Suprapubic skin (tissue), 4 donors: ENCODE results near the gene CHSY1. TPM values are rescaled to one million over a fixed set of nuclear protein-coding genes. Genes with fewer than 3 reads are reported as not detected.

Experiments used
- DNase-seq, 2 donors: peaks; one replicate each; pipeline ENCODE4 v3.0.0-alpha.2; 2019; ENCODE audit warnings: low spot score in 2 of 2
- H3K27ac ChIP-seq: fragments of 200-600 bp; sonication (generic); one replicate; pipeline ENCODE4 v1.5.1; 2019
- H3K27me3 ChIP-seq: fragments of 200-600 bp; sonication (generic); one replicate; pipeline ENCODE4 v1.5.1; 2019
- H3K36me3 ChIP-seq: fragments of 200-600 bp; sonication (generic); one replicate; pipeline ENCODE4 v1.5.1; 2019
- H3K4me1 ChIP-seq: fragments of 200-600 bp; sonication (generic); one replicate; pipeline ENCODE4 v1.5.1; 2019
- H3K4me3 ChIP-seq: fragments of 200-600 bp; sonication (generic); one replicate; pipeline ENCODE4 v1.5.1; 2019; ENCODE audit warnings: mild to moderate bottlenecking
- H3K9me3 ChIP-seq: fragments of 200-600 bp; sonication (generic); one replicate; pipeline ENCODE4 v1.5.1; 2019
- EP300 ChIP-seq: sonication (generic); formaldehyde crosslinking; IDR thresholded peaks from one replicate; pipeline ENCODE4 v1.6.1; 2017; ENCODE audit warnings: antibody characterized with exemption
- POLR2A ChIP-seq, 2 donors: fragments of 450-650 bp; IDR thresholded peaks; one replicate each; pipeline ENCODE4 v1.6.1; 2017; ENCODE audit warnings: antibody characterized with exemption in 2 of 2, mild to moderate bottlenecking in 2 of 2, moderate library complexity in 2 of 2
- POLR2AphosphoS5 ChIP-seq, 3 donors: sonication (generic); formaldehyde crosslinking; IDR thresholded peaks; one replicate each; pipeline ENCODE4 v1.6.1; 2017; ENCODE audit warnings: antibody characterized with exemption in 3 of 3
- WGBS: methylation state at CpG from one replicate; pipeline ENCODE4 v1.1.5; 2018; 5-methylcytosine and 5-hydroxymethylcytosine counted together
- total RNA-seq, 4 donors: library from RNA; depleted of rRNA; stranded (reverse); fragments of >200 nt; gene quantifications; one replicate each; pipeline ENCODE4 v1.1.0, GENCODE V29; 2016
- TF ChIP-seq, protein P1 (sequence below), 2 donors: fragments of 200-600 bp in 1 of 2; fragments of 450-650 bp in 1 of 2; sonication (generic) in 1 of 2; IDR thresholded peaks; one replicate each; pipeline ENCODE4 v1.5.1; 2016 to 2019; ENCODE audit warnings: antibody characterized with exemption in 2 of 2, mild to moderate bottlenecking in 1 of 2, moderate library complexity in 1 of 2

The CHSY1 gene
- total RNA-seq, 4 donors from 2014 or later = 29.7 to 39.6 (median 30.5) TPM

DNA sequence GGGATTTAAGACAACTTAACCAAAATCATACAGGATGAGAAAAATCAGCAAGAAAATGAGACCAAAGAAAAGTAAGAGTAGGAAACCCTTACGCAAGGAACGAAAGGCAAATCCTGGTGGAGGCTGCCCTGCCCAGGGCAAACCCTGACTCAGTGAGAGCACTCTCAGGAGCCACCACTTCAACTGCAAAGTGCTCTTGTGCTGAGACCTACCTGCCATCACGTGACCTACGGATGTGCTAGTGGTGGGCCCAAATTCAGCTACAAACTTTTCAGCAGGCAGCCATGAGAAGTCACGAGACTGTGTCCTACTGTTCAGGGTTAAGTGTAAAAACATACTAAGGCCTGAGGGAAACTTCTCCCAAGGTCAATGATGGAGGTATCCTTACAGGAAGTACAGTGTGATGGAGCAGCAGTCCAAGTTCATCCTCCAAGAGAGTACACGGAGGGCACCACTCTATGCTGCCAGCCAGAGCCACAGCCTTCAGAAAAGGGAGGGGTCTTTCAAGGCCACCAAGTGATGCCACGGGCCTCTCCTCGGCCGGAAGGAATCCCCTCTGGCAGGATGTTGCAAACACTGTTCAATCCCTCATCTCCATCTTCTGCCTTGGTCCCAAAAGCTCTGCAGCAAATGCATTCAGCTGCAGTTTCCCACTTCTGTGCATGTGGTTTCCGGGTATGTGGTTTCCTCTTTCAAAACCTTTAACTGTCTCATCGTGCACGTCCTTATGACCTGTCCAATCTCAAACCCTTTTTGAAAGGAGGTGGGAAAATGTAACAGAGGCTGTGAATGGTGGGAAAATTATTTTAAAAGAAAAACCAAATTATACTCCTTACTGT, 9.5 kb downstream of the CHSY1 start:
- no peak for DNase-seq
- H3K4me1 ChIP-seq = peaks cover 74% of the 10 kb centered on the region
- H3K27ac ChIP-seq = peak overlapping the region; percentile 33
- WGBS = 51% methylated on average over 12 of the region's 12 CpGs
- no peak overlapping the region for H3K4me3 ChIP-seq
- no peaks in the 10 kb centered on the region for H3K9me3 ChIP-seq
- H3K36me3 ChIP-seq = no peaks in the 10 kb centered on the region
- no peaks in the 10 kb centered on the region for H3K27me3 ChIP-seq
- TF ChIP-seq POLR2AphosphoS5 (IDR thresholded peaks at IDR 0.05) (no peak), EP300 (no peak), POLR2A (IDR thresholded peaks at IDR 0.05) (no peak)
- TF ChIP-seq, protein P1, sequence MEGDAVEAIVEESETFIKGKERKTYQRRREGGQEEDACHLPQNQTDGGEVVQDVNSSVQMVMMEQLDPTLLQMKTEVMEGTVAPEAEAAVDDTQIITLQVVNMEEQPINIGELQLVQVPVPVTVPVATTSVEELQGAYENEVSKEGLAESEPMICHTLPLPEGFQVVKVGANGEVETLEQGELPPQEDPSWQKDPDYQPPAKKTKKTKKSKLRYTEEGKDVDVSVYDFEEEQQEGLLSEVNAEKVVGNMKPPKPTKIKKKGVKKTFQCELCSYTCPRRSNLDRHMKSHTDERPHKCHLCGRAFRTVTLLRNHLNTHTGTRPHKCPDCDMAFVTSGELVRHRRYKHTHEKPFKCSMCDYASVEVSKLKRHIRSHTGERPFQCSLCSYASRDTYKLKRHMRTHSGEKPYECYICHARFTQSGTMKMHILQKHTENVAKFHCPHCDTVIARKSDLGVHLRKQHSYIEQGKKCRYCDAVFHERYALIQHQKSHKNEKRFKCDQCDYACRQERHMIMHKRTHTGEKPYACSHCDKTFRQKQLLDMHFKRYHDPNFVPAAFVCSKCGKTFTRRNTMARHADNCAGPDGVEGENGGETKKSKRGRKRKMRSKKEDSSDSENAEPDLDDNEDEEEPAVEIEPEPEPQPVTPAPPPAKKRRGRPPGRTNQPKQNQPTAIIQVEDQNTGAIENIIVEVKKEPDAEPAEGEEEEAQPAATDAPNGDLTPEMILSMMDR (IDR thresholded peaks at IDR 0.05) = no peak

DNA sequence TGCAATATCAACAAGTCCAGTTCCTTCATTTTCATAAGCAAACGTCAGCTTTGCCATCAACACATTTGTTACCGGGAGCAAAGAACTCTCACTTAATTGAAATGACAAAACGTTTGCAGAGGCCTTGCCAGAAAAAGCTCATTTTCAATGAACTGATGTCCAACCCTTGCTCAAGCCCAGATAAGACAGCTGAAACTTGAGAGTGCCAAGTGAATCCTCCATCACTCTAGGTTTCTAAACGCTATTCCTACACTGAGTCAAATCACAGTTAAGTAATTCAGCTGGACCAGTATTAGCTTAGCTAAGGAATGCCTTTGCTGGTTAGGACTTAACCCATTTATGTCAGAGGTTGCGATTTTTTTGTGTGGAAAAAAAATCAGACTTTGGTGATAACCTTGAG, 11.5 kb downstream of the CHSY1 start:
- no peaks in the 10 kb centered on the region for H3K9me3 ChIP-seq
- WGBS = 48% methylated on average over 5 of the region's 5 CpGs
- H3K4me1 ChIP-seq = peaks cover 54% of the 10 kb centered on the region
- no peak for DNase-seq
- TF ChIP-seq POLR2AphosphoS5 (IDR thresholded peaks at IDR 0.05) (peak in 1 of 3 donors; percentile 47), POLR2A (IDR thresholded peaks at IDR 0.05) (no peak)
- no peaks in the 10 kb centered on the region for H3K27me3 ChIP-seq
- no peak overlapping the region for H3K27ac ChIP-seq
- H3K4me3 ChIP-seq = no peak overlapping the region
- no peaks in the 10 kb centered on the region for H3K36me3 ChIP-seq

DNA sequence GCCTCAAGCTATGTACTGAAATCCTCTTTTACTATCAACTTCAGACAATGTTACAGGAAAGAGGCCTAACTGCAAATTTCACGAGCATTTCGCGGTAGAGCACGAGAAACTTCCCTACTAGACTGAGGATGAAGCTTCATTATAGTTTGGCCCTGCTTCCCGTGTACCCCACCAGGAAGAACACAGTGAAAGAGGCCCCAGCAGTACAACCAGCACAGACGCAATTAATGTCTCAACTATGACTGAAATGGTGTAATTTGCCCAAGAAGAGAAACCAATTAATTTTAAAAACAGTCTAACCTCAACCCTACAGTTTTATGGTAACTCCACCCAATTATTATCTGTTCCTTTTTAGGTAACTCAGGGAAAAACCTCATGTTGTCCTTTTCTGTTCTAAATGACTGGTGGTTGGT, 12.1 kb downstream of the CHSY1 start:
- Histone ChIP-seq H3K36me3 (peaks cover 5% of the 10 kb centered on the region), H3K4me3 (no peak overlapping the region), H3K9me3 (no peaks in the 10 kb centered on the region), H3K27ac (no peak overlapping the region), H3K27me3 (no peaks in the 10 kb centered on the region), H3K4me1 (peaks cover 48% of the 10 kb centered on the region)
- TF ChIP-seq POLR2A (IDR thresholded peaks at IDR 0.05) (no peak), POLR2AphosphoS5 (IDR thresholded peaks at IDR 0.05) (no peak), EP300 (no peak)
- TF ChIP-seq, protein P1 (IDR thresholded peaks at IDR 0.05) = no peak
- WGBS = 68% methylated on average over 6 of the region's 6 CpGs
- DNase-seq = no peak

DNA sequence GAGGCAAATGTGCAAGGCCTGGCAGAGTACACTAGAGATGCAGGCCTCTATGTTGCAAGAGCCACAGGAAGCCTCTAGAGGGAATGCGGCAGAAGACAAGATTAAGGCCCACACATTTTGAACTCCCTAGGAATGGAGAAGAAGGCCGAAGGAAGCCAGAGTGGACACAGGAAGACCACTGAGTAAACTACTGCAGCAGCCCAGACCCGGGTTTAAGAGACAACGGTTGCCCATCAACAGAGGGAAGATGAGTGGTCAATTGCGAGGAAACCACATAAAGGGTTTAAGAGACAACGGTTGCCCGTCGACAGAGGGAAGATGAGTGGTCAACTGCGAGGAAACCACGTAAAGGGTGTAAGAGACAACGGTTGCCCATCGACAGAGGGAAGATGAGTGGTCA, 14.6 kb downstream of the CHSY1 start:
- Histone ChIP-seq H3K4me3 (no peak overlapping the region), H3K27me3 (no peaks in the 10 kb centered on the region), H3K36me3 (peaks cover 14% of the 10 kb centered on the region), H3K27ac (no peak overlapping the region), H3K4me1 (peaks cover 48% of the 10 kb centered on the region), H3K9me3 (no peaks in the 10 kb centered on the region)
- WGBS = 92% methylated on average over 12 of the region's 12 CpGs
- TF ChIP-seq EP300 (no peak), POLR2A (IDR thresholded peaks at IDR 0.05) (no peak), POLR2AphosphoS5 (IDR thresholded peaks at IDR 0.05) (no peak)
- TF ChIP-seq, protein P1 (IDR thresholded peaks at IDR 0.05) = no peak
- no peak for DNase-seq

DNA sequence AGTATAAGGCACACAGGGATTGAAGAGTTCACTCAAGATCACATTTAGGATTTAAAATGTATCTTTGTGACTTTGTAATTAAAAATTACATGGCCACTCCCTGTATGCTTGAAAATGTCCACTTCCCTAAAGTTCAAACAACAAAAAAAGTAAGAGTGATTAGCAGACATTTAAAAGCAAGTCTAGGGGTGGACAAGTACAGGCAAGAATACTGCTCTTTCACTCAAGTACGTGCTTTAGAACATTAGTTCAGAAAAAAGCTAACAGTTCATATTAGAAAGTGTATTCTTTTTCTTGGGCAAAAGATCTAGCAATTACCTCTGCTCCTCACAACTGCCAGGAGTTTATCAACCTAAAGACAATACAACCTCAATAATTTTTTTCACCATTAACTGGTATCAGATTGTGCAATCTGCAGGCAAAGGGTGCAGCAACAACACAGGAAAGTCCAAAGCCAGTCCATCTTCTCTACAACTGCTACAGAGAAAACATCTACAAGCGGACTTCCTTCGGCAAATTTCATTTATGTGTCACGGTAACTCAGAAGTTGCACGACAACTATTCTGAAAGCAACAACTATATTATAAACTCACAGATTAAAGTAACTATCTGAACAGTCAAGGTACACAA, 18.1 kb downstream of the CHSY1 start:
- H3K4me1 ChIP-seq = peaks cover 37% of the 10 kb centered on the region
- no peaks in the 10 kb centered on the region for H3K9me3 ChIP-seq
- no peak for DNase-seq
- H3K27me3 ChIP-seq = no peaks in the 10 kb centered on the region
- WGBS = 64% methylated on average over 5 of the region's 5 CpGs
- no peak overlapping the region for H3K27ac ChIP-seq
- H3K4me3 ChIP-seq = no peak overlapping the region
- peaks cover 24% of the 10 kb centered on the region for H3K36me3 ChIP-seq
- TF ChIP-seq POLR2A (IDR thresholded peaks at IDR 0.05) = no peak

DNA sequence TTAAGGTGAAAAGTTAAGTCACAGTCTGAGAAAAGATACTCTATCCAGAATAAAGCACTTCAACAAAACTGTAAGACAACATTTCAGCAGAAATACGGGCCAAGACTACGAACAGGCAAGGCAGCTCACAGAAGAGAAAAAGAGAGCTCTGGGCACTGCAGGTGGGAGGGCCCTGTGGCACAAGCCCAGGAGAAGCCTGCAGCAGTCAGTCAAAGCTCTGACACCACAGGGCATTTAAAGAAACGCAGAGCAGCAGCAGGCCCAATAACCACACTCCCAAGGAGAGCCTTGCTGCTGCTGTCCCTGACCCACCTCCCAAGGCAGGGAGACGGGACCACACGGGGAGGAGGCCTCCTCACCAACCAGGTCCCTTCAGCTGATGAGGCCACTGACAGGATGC, 19.2 kb downstream of the CHSY1 start:
- Histone ChIP-seq H3K4me1 (peaks cover 37% of the 10 kb centered on the region), H3K27ac (peak overlapping the region; percentile 24), H3K4me3 (no peak overlapping the region), H3K9me3 (no peaks in the 10 kb centered on the region), H3K27me3 (no peaks in the 10 kb centered on the region), H3K36me3 (peaks cover 24% of the 10 kb centered on the region)
- no peak for DNase-seq
- TF ChIP-seq POLR2AphosphoS5 (IDR thresholded peaks at IDR 0.05) = no peak
- no peak for TF ChIP-seq EP300
- TF ChIP-seq, protein P1 (IDR thresholded peaks at IDR 0.05) = no peak
- TF ChIP-seq POLR2A (IDR thresholded peaks at IDR 0.05) = no peak
- WGBS = 30% methylated on average over 3 of the region's 5 CpGs
